GM12872 (cell line): ENCODE data around the gene TUT1.

Experiments
- TF ChIP-seq, protein P1 (sequence below): IDR thresholded peaks from 3 replicates; pipeline ENCODE4 v1.5.1; 2011; ENCODE audit warnings: low read depth, mild to moderate bottlenecking, low read length, moderate library complexity; ENCODE audit not compliant: insufficient read depth

Gene TUT1

DNA sequence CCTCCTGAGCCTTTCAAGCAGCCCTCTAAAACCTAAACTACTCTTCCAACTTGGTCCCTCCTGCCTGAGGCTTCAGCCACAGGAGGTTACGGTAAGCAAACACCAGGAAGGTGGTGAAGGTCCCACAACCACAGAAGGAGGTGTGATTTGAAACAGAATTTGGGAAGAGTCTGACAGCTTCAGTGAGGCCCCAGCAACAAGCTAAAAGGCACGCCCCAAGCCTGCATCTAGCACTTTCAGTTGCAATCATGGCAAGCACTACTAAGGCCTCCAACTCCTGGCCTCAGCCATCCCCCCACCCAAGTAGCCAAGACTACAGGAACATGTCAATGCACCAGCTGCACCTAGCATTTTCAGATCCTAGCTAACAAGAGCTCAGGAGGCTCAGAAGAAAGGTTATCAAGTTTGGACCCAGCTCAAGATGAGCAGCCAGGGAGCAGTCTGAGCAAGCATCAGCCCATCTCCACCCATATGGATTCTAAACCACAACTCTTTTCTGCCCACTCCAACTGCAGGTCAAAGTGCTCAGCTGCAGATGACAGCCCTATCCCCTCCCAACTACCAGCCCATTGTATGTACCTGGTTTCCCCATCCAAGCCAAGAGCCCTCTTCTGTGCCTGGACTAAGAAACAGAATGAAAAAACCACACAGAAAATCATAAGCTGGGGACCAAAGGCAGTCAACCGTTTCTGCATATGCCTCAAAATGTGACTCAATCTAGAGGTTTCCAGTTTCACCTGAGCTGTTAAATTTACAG, 34.3 kb downstream of the TUT1 start:
- TF ChIP-seq, protein P1, sequence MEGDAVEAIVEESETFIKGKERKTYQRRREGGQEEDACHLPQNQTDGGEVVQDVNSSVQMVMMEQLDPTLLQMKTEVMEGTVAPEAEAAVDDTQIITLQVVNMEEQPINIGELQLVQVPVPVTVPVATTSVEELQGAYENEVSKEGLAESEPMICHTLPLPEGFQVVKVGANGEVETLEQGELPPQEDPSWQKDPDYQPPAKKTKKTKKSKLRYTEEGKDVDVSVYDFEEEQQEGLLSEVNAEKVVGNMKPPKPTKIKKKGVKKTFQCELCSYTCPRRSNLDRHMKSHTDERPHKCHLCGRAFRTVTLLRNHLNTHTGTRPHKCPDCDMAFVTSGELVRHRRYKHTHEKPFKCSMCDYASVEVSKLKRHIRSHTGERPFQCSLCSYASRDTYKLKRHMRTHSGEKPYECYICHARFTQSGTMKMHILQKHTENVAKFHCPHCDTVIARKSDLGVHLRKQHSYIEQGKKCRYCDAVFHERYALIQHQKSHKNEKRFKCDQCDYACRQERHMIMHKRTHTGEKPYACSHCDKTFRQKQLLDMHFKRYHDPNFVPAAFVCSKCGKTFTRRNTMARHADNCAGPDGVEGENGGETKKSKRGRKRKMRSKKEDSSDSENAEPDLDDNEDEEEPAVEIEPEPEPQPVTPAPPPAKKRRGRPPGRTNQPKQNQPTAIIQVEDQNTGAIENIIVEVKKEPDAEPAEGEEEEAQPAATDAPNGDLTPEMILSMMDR: no peak

DNA sequence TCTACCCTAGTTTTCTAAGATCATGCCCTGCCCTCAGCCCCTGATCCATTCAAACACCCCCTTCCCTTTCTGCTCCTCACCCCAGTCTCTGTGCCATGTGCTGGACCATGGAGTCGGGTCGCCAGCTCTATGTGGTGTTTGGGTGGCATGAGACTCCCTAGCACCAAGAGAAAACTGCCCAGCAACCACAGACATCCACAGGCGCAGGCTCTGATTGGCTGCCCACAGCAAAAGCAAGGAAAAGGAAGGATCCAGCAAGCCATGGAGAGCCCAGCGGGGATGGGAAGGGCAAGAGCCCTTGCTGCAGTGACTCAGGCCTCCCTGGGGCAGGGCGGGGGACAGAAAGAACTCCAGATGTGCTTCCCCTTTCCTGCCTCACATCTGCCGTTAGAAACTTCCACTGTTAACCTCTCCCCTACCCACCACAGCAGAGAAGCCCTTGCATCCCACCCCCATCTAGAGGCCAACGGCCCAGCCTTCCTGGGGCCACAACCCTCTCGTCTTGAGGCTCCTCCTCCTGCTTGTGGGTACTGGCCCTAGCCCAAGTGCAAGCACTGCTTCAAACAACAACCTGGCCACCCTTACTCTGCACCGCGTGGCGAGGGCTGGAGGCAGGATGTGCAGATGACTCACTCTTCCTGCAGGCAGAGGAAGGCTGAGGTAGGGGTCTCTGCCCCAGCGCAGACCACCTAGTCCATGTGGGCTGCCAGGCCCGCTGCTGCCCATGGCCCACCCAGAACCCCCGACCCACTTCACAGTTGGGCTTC, 35.0 kb downstream of the TUT1 start:
- TF ChIP-seq, protein P1: no peak

DNA sequence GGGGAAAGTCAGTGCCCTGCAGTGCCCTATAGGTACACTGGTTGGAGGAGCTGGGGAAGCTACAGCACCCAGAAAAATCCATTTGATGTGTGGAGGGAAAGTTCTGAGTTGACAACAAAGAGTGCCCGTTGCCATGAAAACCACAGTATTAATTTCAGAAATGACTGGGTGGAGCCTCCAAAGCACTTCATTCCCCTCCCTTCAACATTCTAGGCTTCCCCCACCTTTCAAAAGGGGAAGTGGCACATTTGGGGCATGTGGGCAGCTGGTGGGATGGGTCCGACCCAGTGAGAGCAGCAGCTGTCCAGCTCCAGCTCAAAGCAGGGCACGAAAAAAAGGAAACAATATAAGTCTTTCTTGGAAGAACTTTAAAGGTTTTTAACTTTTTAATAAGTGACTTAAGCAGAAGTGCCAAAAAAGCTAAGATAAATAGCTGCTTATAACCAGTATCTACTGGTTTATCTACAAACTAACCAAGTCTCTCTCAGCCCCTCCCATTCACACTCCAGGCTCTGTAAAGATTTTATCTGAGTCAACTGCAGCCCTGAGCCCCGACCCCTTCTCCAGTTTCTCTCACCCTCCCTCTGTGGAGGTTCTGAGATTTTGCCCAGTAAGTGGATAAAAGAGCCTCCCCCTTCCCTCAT, 35.7 kb downstream of the TUT1 start:
- TF ChIP-seq, protein P1: no peak

DNA sequence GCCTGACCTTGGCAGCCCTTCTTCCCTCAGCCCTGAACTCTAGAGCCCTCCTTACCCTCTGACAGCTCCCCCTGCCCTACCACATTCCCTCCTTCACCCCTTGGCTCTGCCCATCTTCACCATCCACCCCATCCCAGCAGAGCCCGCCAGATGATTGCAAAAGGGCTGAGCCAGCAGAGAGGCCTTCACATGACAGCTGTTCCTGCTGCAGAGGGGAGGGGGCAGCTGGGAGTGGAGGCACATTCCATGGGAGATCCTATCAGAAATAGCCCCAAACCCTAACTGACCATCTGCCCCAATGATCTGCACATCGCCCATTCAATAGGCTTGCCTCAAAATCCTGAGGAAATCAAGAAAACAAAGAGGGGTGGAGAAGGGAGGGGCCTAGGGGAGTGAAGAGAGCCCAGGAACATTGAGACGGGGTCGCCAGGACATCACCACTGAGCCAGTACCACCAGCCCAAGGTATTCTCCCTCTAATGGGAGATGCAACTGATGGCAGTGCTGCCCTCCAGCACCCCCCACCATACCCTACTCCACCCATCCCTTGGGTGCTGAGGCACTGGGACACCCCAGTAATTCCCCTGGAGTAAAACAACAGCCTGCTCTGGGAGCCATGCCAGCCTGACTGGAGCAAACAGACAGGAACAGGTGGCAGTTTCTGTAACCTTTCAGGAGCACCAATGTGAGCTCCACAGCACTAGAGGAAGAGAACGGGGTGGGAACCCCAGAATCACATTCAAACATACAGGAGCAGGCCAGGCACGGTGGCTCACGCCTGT, 36.7 kb downstream of the TUT1 start:
- TF ChIP-seq, protein P1: no peak

DNA sequence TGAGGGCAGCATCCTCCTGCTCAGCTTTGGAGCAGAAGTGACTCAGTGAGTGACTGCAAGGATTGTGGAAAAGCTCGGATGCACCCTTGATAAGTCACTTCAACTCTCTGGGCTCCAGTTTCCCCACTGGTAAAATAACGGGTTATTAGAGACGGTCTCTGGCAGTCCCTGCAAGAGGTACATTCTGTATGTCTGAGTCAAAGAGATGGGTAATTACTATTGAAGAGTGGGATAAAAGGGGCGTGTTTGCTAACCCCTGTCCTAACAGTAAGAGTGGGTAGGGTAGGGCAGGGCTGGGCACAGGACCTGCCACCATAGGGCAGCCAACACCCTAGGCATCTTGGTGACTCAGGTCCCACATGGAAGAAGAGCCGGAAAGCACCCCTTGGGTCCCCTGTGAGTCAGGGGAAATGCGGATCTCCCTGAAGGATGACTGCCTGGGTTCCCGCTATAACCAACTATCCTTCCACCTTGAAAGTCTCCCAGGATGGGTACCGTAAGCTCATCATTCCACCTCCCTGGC, 37.4 kb downstream of the TUT1 start:
- TF ChIP-seq, protein P1: no peak

DNA sequence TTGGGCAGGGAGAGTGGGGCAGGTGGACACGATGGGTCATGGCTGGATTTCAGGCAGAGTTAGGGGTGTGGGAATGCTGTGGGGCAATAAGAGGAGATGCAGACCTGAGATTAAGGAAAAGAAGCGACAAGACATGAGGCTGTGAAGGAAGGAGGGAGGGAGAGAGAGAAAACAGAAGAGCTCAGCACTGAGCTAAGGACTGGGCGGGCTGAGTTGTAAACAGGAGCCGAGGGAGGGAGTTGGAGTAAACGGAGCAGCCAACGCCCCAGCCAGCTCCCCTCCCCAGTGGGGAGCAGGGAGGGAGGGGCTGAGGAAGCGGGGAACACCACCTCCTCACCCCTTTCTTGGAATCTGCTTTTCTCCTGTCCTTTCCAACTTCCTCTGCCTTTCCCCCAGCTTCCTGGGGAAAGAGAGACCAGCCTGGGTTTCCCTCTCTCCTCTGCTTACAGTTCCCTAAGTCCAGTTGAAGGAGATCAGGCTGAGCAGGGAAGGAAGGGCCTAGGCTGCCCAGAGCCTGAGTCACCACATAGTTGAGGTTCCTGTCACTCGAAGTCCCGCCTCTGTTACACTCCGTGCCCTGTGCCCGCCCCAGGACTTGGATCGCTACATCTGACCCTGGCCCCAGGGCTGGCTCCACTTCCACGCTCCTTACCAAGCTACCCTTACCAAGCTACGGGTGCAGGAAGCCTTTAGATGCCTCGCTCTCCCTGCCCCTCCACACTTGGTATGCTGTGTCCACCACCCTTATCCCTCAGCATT, 38.1 kb downstream of the TUT1 start:
- TF ChIP-seq, protein P1: no peak
